H1 (cell line): ENCODE data around the gene SERTAD2. TPM values are rescaled to one million over a fixed set of nuclear protein-coding genes. Genes with fewer than 3 reads are reported as not detected.
A peak's percentile ranks its signal among the peaks of the same experiment; 100 is the strongest.

ENCODE experiments used
- CTCF ChIA-PET: fragments of 300-600 bp; sonication (Branson Sonifier 250); formaldehyde crosslinking; loops from one replicate; lab custom pipeline; 2021; ENCODE audit not compliant: partially characterized antibody; lab: Charles Lee
- POLR2A ChIA-PET: fragments of 300-600 bp; sonication (Branson Sonifier 250); formaldehyde crosslinking; loops from one replicate; lab custom pipeline; 2021; ENCODE audit warnings: inconsistent platforms; ENCODE audit not compliant: partially characterized antibody; lab: Charles Lee
- DNase-seq, 2 experiments: peaks; one replicate each; pipeline versions ENCODE4 v3.0.0 to v3.0.0-alpha.2; 2010 to 2022; ENCODE audit warnings: low spot score in 2 of 2, low read depth in 1 of 2, mixed read lengths in 1 of 2
- FAIRE-seq: peaks from 2 replicates; lab custom pipeline; 2011; peaks lifted over from hg19 to GRCh38; lab: Jason Lieb, UNC
- H2AFZ ChIP-seq: 2 replicates; pipeline ENCODE4 v1.8.1; 2012; ENCODE audit warnings: low read length, inconsistent platforms
- H2AK5ac ChIP-seq: 2 replicates; pipeline ENCODE4 v1.6.1; 2013; ENCODE audit warnings: low read depth, low read length
- H2BK120ac ChIP-seq: replicated peaks from 2 replicates; pipeline ENCODE3; 2013; ENCODE audit warnings: low read depth, low read length, inconsistent platforms
- H2BK12ac ChIP-seq: 2 replicates; pipeline ENCODE4 v1.6.1; 2013; ENCODE audit warnings: low read depth, low read length
- H2BK15ac ChIP-seq: 2 replicates; pipeline ENCODE4 v1.6.1; 2013; ENCODE audit warnings: low read length
- H2BK20ac ChIP-seq: 2 replicates; pipeline ENCODE4 v1.6.1; 2013; ENCODE audit warnings: low read length
- H2BK5ac ChIP-seq: 2 replicates; pipeline ENCODE4 v1.6.1; 2013; ENCODE audit warnings: low read depth, low read length
- H3K14ac ChIP-seq: 2 replicates; pipeline ENCODE4 v1.6.1; 2013; ENCODE audit warnings: inconsistent platforms; ENCODE audit not compliant: insufficient read length
- H3K18ac ChIP-seq: 2 replicates; pipeline ENCODE4 v1.6.1; 2013; ENCODE audit warnings: low read length; ENCODE audit errors: extremely low read depth
- H3K23ac ChIP-seq: 2 replicates; pipeline ENCODE4 v1.6.1; 2013; ENCODE audit warnings: inconsistent platforms; ENCODE audit not compliant: insufficient read length
- H3K23me2 ChIP-seq: 2 replicates; pipeline ENCODE4 v1.6.1; 2013; ENCODE audit warnings: low read depth, low read length
- H3K27ac ChIP-seq: 2 replicates; pipeline ENCODE4 v1.6.1; 2011; ENCODE audit warnings: low read depth, low read length, inconsistent platforms
- H3K27me3 ChIP-seq, 4 experiments: replicated peaks in 1 of 4; 1 replicate in 1 of 4; 2 replicates in 3 of 4; pipeline versions ENCODE4 v1.6.1 to v1.8.1; 2011 to 2013; ENCODE audit warnings: low read length in 3 of 4, mild to moderate bottlenecking in 3 of 4, inconsistent platforms in 2 of 4, mixed read lengths in 2 of 4, moderate library complexity in 1 of 4; ENCODE audit not compliant: control insufficient read depth in 3 of 4, insufficient read depth in 3 of 4; ENCODE audit errors: extremely low read depth in 1 of 4
- H3K36me3 ChIP-seq, 4 experiments: 2 replicates each; pipeline versions ENCODE4 v1.6.1 to v1.8.1; 2011 to 2013; ENCODE audit warnings: mild to moderate bottlenecking in 4 of 4, low read length in 3 of 4, moderate library complexity in 2 of 4, control low read depth in 1 of 4, inconsistent platforms in 1 of 4; ENCODE audit not compliant: insufficient read depth in 4 of 4, control insufficient read depth in 2 of 4
- H3K4ac ChIP-seq: replicated peaks from 2 replicates; pipeline ENCODE3; 2013; ENCODE audit warnings: low read length, low read depth, mixed read lengths, inconsistent platforms; ENCODE audit not compliant: insufficient read length
- H3K4me1 ChIP-seq, 4 experiments: replicated peaks in 1 of 4; 1 replicate in 1 of 4; 2 replicates in 3 of 4; pipeline versions ENCODE4 v1.6.1 to v1.8.1; 2011 to 2013; ENCODE audit warnings: low read length in 3 of 4, inconsistent platforms in 2 of 4, mixed read lengths in 1 of 4; ENCODE audit not compliant: insufficient read depth in 4 of 4, control insufficient read depth in 3 of 4
- H3K4me2 ChIP-seq, 2 experiments: 2 replicates each; pipeline versions ENCODE4 v1.6.1 to v1.8.1; 2011 to 2013; ENCODE audit warnings: low read depth in 2 of 2, low read length in 2 of 2, control low read depth in 1 of 2, inconsistent platforms in 1 of 2, mild to moderate bottlenecking in 1 of 2; ENCODE audit not compliant: insufficient read depth in 1 of 2
- H3K4me3 ChIP-seq, 4 experiments: fragments of 200-600, 300-600 bp in 1 of 4; sonication (generic), shearing (Covaris generic), sonication (Bioruptor Twin) in 1 of 4; 2 replicates each; pipeline versions ENCODE4 v1.5.1 to v1.8.1; 2011 to 2016; ENCODE audit warnings: low read length in 4 of 4, low read depth in 3 of 4, control low read depth in 2 of 4, inconsistent platforms in 2 of 4, mild to moderate bottlenecking in 2 of 4, mixed read lengths in 1 of 4, moderate library complexity in 1 of 4; ENCODE audit not compliant: insufficient read depth in 2 of 4; ENCODE audit errors: extremely low read depth in 1 of 4
- H3K56ac ChIP-seq: replicated peaks from 2 replicates; pipeline ENCODE3; 2013; ENCODE audit warnings: low read depth, mild to moderate bottlenecking, mixed read lengths, low read length, inconsistent platforms; ENCODE audit not compliant: insufficient read length
- H3K79me1 ChIP-seq: 2 replicates; pipeline ENCODE4 v1.6.1; 2013; ENCODE audit warnings: low read depth, low read length, control low read depth
- H3K79me2 ChIP-seq, 2 experiments: 2 replicates each; pipeline versions ENCODE4 v1.6.1 to v1.8.1; 2012 to 2013; ENCODE audit warnings: low read length in 2 of 2, mild to moderate bottlenecking in 2 of 2, inconsistent platforms in 1 of 2; ENCODE audit not compliant: insufficient read depth in 2 of 2, control insufficient read depth in 1 of 2
- H3K9ac ChIP-seq, 4 experiments: replicated peaks in 1 of 4; 1 replicate in 1 of 4; 2 replicates in 3 of 4; pipeline versions ENCODE4 v1.6.1 to v1.8.1; 2011 to 2013; ENCODE audit warnings: low read depth in 3 of 4, low read length in 3 of 4, control low read depth in 2 of 4, mild to moderate bottlenecking in 2 of 4, moderate library complexity in 2 of 4, inconsistent platforms in 1 of 4; ENCODE audit errors: extremely low read depth in 1 of 4
- H3K9me3 ChIP-seq, 2 experiments: 2 replicates each; pipeline versions ENCODE4 v1.6.1 to v1.8.1; 2012 to 2013; ENCODE audit warnings: mild to moderate bottlenecking in 2 of 2, moderate library complexity in 2 of 2, control low read depth in 1 of 2, inconsistent platforms in 1 of 2, low read depth in 1 of 2, low read length in 1 of 2, mixed read lengths in 1 of 2; ENCODE audit not compliant: insufficient read depth in 2 of 2
- H4K20me1 ChIP-seq, 2 experiments: replicated peaks in 1 of 2; 2 replicates each; pipeline versions ENCODE3 to v1.8.1; 2011 to 2013; ENCODE audit warnings: inconsistent platforms in 2 of 2, low read length in 2 of 2, mild to moderate bottlenecking in 1 of 2; ENCODE audit not compliant: insufficient read depth in 2 of 2, control insufficient read depth in 1 of 2
- H4K5ac ChIP-seq: 2 replicates; pipeline ENCODE4 v1.6.1; 2013; ENCODE audit warnings: low read length, low read depth, mixed read lengths, inconsistent platforms; ENCODE audit not compliant: insufficient read length
- H4K8ac ChIP-seq: 2 replicates; pipeline ENCODE4 v1.8.0; 2013; ENCODE audit warnings: mild to moderate bottlenecking, moderate library complexity, low read length, inconsistent platforms; ENCODE audit not compliant: insufficient read depth; ENCODE audit errors: extremely low read depth
- H4K91ac ChIP-seq: replicated peaks from 2 replicates; pipeline ENCODE3; 2013; ENCODE audit warnings: low read length, mixed read lengths, inconsistent platforms; ENCODE audit not compliant: insufficient read length
- ATF3 ChIP-seq: IDR thresholded peaks from 2 replicates; pipeline ENCODE4 v1.6.1; 2011; ENCODE audit warnings: low read depth, mild to moderate bottlenecking, low read length; ENCODE audit not compliant: insufficient read depth
- E2F6 ChIP-seq: IDR thresholded peaks from 2 replicates; pipeline ENCODE4 v1.6.1; 2012; ENCODE audit warnings: inconsistent platforms
- KDM5A ChIP-seq: fragments of 200-600 bp; IDR thresholded peaks from 2 replicates; pipeline ENCODE4 v1.7.1; 2012; ENCODE audit warnings: mild to moderate bottlenecking, low read length, inconsistent platforms, mixed read lengths
- SIRT6 ChIP-seq: IDR thresholded peaks from one replicate; pipeline ENCODE4 v1.7.1; 2012; ENCODE audit warnings: low read length, inconsistent platforms
- SP2 ChIP-seq: IDR thresholded peaks from 2 replicates; pipeline ENCODE4 v1.6.1; 2012; ENCODE audit warnings: mild to moderate bottlenecking, low read length, inconsistent platforms
- WGBS, 2 experiments: shearing (Covaris generic) in 1 of 2; methylation state at CpG; one replicate each; pipeline versions ENCODE4 v1.1.6 to v1.1.7; 2013 to 2015; ENCODE audit warnings: low lambda C conversion rate in 2 of 2, mixed read lengths in 2 of 2, inconsistent platforms in 1 of 2, low coverage in 1 of 2, missing lambda C conversion rate in 1 of 2; ENCODE audit not compliant: insufficient replicate concordance in 2 of 2, insufficient coverage in 1 of 2, insufficient read length in 1 of 2; ENCODE audit errors: extremely low coverage in 1 of 2, missing lambda C conversion rate in 1 of 2; 5-methylcytosine and 5-hydroxymethylcytosine counted together
- polyA plus RNA-seq, 7 experiments: library from polyadenylated mRNA; depleted of rRNA in 3 of 7; stranded (reverse) in 5 of 7; unstranded in 2 of 7; fragments of >200 nt in 5 of 7; fragments of 200-250 nt in 2 of 7; gene quantifications; 1 replicate in 5 of 7; 2 replicates in 1 of 7; 4 replicates in 1 of 7; pipeline versions ENCODE4 v1.2.1 to v1.2.3, GENCODE V29; 2011 to 2013; ENCODE audit warnings: missing spikeins in 2 of 7, mixed read lengths in 2 of 7
- total RNA-seq: library from RNA; stranded (reverse); fragmentation: NEBNext Ultra II Directional; extraction: Animal tissue kit (Norgen Biotek cat#: 25700); gene quantifications from 2 replicates; pipeline ENCODE4 v1.2.1, GENCODE V29; 2021

The SERTAD2 gene
- total and polyA plus RNA-seq, 2 of the 8 experiments (the other 6 are each of a cell fraction or from before 2014, with no cell fraction given), result 2.9 to 4.5 TPM

- Histone ChIP-seq H3K4me1 (peaks cover 0 to 20% (median 7%) of the 10 kb centered on the region in 4 experiments; a peak in 5 of 7 replicates), H2BK15ac (0 out of 2 replicates have a peak overlapping the region, but pooled peaks have one; percentile 32), H3K27me3 (no peaks in the 10 kb centered on the region), H4K5ac (no peak overlapping the region), H2AK5ac (no peak overlapping the region), H2BK12ac (no peak overlapping the region), H3K36me3 (no peaks in the 10 kb centered on the region), H2BK20ac (no peak overlapping the region), H3K4me3 (no peak overlapping the region), H3K79me1 (no peaks in the 10 kb centered on the region), H3K4me2 (no peak overlapping the region), H3K9ac (no peak overlapping the region), H4K8ac (no peak overlapping the region), H3K14ac (no peak overlapping the region), H3K4ac (no peak overlapping the region), H3K18ac (peak overlapping the region; percentile 34; the same call in 1 of the 2 replicates), H2BK120ac (no peak overlapping the region), H2BK5ac (no peak overlapping the region), H3K56ac (no peak overlapping the region), H3K23me2 (no peaks in the 10 kb centered on the region; the same call in 1 of the 2 replicates), H3K23ac (no peak overlapping the region), H3K79me2 (no peaks in the 10 kb centered on the region), H3K27ac (no peak overlapping the region), H4K91ac (no peak overlapping the region), H3K9me3 (no peaks in the 10 kb centered on the region)
- DNase-seq (no peak), FAIRE-seq (no peak)
- POLR2A ChIA-PET, result no interaction called here
- 83% methylated on average over 4 of the region's 6 CpGs; no CpG with 5 or more reads in 1 of the 2 experiments for WGBS, 2 experiments
- TF ChIP-seq SP2, result no peak
- TF ChIP-seq SIRT6, result no peak
- no peak for TF ChIP-seq ATF3
- TF ChIP-seq KDM5A, result no peak
- TF ChIP-seq E2F6, result no peak
- TF ChIP-seq, all 59 proteins: peak for 0
- CTCF ChIA-PET, result interaction anchor here (0.5 to 23.0 kb wide), 15 partner anchors 10 to 250 kb away, joined by 3 to 389 read pairs (median 4); no protein-coding TSS in a partner anchor
- Histone ChIP-seq H4K20me1 (no peaks in the 10 kb centered on the region), H2AFZ (no peak overlapping the region)
Measured at GRCh38 chr2:64617631-64618151, 36.0 kb downstream of the SERTAD2 start.
